Bronchial smooth muscle cell (primary cell): ENCODE data around the gene ANKS4B. TPM values are rescaled to one million over a fixed set of nuclear protein-coding genes. Genes with fewer than 3 reads are reported as not detected.

Source experiments
- total RNA-seq: library from RNA; depleted of rRNA; stranded (reverse); fragments of >200 nt; gene quantifications from 2 replicates; pipeline ENCODE4 v1.2.1, GENCODE V29; 2014

Gene ANKS4B
- not detected in 2 replicates for total RNA-seq

GRCh38 chr16:21233521-21234150 is at the start of gene ANKS4B:
TSS of gene ANKS4B (plus strand) at chr16:21233699. CDS start at chr16:21233738, 39 bp downstream.

GRCh38 chr16:21211486-21211885 is 22.0 kb upstream of the ANKS4B start, which contains the start of gene ZP2:
TSS of gene ZP2 (minus strand) at chr16:21211574. CDS start at chr16:21211547, 27 bp downstream.

GRCh38 chr16:21277927-21278706 is 44.6 kb downstream of the ANKS4B start, which contains the start of gene CRYM:
TSS of gene CRYM (minus strand) at chr16:21278290. CDS start at chr16:21278251, 39 bp downstream.

Other genes with a start within 250 kb of the ANKS4B start
- under 0.01 TPM in 2 replicates for gene DNAH3, start 82.9 kb upstream of the ANKS4B start, total RNA-seq
- gene LDAF1, start 75.0 kb upstream of the ANKS4B start, total RNA-seq = 51.5 and 70.2 TPM in 2 replicates
- gene ZP2, start 22.1 kb upstream of the ANKS4B start, total RNA-seq = not detected in 2 replicates
- 1.3 and 3.3 TPM in 2 replicates for gene CRYM, start 44.6 kb downstream of the ANKS4B start, total RNA-seq